GF-D8 (cell line): ENCODE measurements around the gene ZSCAN20.

ENCODE experiments used
- DNase-seq: peaks from one replicate; lab custom pipeline; 2025; lab: John Stamatoyannopoulos, UW

The ZSCAN20 gene

DNA sequence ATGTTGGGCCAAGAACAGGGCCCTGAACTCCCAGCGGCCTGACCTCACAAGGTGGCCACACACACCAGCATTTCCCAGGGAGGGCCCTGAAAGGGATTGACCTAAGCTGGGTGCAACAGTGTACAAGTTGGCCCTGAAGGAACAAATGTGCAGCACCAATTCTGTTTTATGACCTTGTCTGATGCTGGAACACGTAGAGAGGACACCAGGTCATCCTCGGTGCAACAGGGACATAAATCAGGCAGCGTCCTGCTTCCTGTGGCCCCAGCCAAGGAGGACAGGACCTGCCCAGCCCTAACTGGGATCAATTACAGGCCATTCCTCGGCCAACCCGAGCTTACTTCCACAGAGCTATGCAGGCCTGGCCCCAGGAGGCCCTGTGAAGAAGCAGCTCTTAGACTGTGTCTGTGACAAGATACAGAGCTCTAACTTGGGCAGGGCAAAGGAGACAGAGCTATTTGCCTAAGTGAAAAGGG lies 28.7 kb upstream of the ZSCAN20 start:
- DNase-seq: no peak

- DNase-seq: no peak
Measured at GRCh38 chr1:33445108-33445507, 27.3 kb upstream of the ZSCAN20 start.

- no peak for DNase-seq
Measured at GRCh38 chr1:33446590-33446989, 25.9 kb upstream of the ZSCAN20 start.

DNA sequence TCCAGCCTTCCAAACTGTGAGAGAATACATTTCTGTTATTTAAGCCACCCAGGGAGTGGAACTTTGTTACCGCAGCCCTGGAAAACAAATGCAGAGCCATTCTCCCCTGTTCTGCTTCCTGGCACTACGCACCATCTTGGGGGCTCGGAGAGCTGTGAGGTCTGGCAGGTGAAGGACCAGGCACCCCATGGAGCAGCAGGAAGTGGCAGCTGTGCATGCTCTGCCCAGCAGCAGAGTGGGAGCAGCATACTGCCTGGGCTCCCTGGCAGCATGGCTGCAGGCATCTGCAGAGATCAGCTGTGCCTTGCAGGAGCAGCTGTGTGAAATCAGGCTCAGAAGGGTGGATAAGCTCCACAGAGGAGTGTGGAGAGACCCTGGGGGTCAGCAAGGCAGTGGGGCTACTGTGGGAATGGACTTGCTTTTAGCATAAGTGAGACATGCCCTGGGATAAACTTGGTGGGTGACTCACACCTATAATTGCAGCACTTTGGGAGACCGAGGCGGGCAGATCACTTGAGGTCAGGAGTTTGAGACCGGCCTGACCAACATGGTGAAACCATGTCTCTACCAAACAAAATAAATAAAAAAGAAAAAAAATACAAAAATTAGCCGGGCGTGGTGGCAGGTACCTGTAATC lies 17.7 kb upstream of the ZSCAN20 start:
- no peak for DNase-seq

GRCh38 chr1:33455539-33456501 lies 16.6 kb upstream of the ZSCAN20 start:
- DNase-seq: peak; percentile 39

- no peak for DNase-seq
Measured at GRCh38 chr1:33456502-33456886, 16.0 kb upstream of the ZSCAN20 start.

DNA sequence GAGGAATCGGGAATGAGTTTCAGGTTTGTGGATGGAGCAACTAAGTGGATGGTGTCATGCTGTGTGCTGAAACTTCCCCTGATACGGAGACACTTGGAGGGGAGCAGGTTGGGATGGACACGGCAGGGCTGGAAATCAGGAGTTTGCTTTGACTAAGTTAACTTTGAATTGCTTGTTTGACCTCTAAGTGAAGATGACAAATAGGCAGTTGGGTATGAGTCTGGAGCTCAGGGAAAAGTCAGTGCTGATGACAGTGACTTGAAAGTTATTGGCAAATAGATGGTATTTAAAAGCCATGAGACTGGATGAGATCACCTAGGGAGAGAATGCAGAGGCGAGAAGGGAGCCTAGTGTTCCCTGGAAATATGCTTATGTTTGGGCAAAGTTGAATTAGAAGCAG lies 12.8 kb upstream of the ZSCAN20 start:
- DNase-seq: no peak

DNA sequence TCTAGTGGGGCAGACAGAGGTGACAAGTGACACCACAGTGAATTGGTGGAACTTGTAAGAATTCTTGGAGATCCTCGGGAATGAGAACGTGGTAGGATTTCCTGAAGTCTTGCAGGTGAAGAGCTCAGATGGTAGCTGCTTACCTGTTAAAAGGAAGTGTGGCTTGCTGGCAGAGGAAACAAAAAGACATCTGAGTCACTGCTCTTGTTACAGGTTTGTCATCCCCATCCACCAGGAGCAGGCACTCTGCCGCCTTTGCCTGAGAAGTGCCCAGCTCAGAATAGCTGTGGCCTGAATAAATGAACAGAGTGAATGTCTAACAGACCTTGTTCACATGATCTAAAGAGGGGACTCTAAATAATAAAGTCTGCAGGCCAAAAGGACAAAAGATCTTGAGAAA lies 12.3 kb upstream of the ZSCAN20 start:
- no peak for DNase-seq

DNA sequence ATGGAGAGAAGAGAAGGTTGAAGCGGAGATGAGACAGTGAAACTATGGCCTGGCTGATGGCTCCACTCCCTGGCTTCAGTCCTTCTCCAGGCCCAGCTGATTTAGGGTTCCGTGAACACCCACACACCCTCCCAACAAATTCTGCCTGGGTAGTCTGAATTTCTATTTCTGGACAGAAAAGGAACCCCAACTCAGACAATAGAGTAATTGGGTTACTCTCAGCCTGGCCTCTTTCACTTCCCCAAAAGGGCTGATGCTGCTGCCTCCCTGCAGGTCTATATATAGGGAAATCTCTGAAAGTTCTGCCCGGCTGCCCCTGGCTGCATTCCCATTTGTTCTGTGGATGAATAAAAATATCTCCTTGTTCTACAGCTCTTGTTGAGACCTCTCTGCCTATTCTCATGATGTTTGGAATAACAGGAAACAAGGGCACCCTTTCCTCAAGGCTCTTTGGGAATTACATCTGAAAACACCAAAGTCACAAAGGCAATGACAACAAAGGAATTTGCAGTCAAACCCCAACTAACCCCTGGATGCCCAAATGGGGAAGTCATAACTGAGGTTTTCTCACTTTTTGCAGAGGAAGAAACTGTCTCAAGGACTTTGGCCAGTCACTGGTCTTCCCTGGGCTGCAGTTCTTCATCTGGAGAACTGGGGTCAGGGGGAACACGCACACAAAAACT lies 11.4 kb upstream of the ZSCAN20 start:
- no peak for DNase-seq

DNA sequence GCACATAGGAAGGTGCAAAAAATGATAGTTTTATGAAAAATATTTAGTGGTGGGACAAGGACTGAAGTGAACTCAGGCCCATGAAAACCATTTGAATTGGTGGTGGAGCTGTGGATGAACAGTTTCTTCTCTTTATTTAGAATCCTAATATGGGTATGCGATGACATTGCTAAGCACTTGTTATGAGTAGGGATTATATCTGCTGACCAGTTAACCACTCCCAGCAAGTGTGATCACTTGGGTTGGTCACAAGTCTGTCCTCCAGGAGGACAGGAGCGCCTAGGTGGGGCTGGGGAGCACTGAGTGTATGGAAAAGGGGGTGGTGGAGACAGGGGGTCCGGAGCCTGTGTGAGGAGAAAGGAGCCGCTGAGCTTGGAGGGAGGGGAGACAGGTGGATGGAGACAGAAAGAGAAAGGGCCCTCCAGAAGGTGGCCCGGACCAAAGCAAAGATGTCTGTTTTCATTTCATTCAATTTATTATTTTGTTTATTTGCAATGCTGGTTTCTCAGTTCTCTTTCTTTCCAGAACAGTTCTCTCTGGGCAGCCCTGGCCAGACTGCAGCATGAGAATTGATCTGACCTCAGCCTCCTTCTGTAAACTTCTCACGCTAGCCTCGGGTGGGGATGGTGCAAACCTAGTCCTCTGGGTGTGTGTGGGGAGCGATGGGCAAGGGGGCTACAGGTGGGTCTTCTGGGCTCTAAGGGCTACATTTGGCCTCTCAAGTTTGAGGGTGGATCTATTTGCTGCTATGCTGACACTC lies 9.9 kb upstream of the ZSCAN20 start:
- no peak for DNase-seq

- no peak for DNase-seq
Measured at GRCh38 chr1:33464552-33464951, 7.9 kb upstream of the ZSCAN20 start.

DNA sequence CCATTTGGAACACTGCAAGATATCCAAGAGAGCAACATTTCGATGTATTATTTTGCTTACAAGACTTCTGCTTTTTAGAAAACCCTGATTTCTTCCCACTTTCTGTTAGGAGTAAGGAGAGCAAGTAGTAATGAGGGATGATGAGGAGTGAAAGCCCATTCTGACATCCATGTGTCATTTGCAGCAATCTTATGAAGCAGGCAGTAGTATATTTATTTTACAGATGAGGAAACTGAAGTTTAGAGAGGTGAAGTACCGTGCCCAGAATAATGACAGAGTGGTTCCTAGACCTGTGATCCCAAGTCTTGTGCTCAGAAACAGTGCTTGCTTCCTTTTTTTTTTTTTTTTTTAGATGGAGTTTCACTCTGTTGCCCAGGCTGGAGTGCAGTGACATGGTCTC lies 7.1 kb upstream of the ZSCAN20 start:
- no peak for DNase-seq

GRCh38 chr1:33466159-33466558 lies 6.3 kb upstream of the ZSCAN20 start:
- no peak for DNase-seq

GRCh38 chr1:33468011-33468410 lies 4.4 kb upstream of the ZSCAN20 start:
- no peak for DNase-seq

DNA sequence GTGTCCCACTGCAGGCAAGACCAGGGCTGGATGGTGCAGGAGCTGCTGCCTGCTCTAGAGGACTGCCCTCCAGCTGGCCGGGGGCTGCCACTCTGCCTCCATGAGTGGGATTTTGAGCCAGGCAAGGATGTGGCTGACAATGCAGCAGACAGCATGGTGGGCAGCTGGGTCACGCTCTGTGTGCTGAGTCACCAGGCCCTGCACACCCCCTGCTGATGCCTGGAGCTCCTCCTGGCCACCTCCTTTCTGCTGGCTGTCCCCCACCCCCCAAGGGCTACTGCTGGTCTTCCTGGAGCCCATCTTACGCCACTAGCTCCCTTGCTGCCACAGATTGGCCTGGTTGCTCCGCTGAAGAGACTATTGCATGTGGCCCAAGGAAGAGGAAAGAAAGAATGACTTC lies 3.9 kb upstream of the ZSCAN20 start:
- no peak for DNase-seq

DNA sequence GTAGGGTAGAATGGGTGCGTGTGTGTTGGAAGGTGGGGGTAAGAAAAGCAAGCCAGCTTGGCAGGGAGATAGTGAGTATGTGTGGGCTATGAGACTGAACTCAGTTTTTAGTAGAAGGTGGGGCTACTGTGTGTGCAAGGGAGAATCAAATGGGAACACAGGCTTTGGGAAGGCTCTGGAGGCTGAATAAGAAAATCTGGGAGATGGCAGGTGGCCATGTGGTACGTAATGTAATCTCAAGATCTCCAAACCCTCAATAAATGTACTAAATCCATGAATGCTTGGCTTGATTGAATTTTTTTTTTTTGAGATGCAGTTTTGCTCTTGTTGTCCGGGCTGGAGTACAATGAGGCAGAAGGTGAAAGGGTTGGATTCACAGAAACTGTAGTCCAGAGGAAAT lies 3.5 kb upstream of the ZSCAN20 start:
- DNase-seq: no peak

- DNase-seq: no peak
Measured at GRCh38 chr1:33469691-33470090, 2.8 kb upstream of the ZSCAN20 start.

GRCh38 chr1:33470495-33471012 lies 1.9 kb upstream of the ZSCAN20 start:
- peak; percentile 42 for DNase-seq

- no peak for DNase-seq
Measured at GRCh38 chr1:33471416-33471815, 1.0 kb upstream of the ZSCAN20 start.

GRCh38 chr1:33473900-33474299 lies 1.5 kb downstream of the ZSCAN20 start:
- no peak for DNase-seq

- DNase-seq: no peak
Measured at GRCh38 chr1:33477451-33477850, 5.0 kb downstream of the ZSCAN20 start.

- DNase-seq: no peak
Measured at GRCh38 chr1:33482412-33482811, 10.0 kb downstream of the ZSCAN20 start.
